HG02938 (cell line): ENCODE data around the gene MED29.
A peak's percentile ranks its signal among the peaks of the same experiment; 100 is the strongest.

Experiments used
- ATAC-seq: cut with Tn5 transposase; IDR thresholded peaks from one replicate; pipeline ENCODE4 v1.9.1; 2021; ENCODE audit warnings: mild to moderate bottlenecking, moderate library complexity; ENCODE audit not compliant: unreplicated experiment

The MED29 gene

GRCh38 chr19:39390751-39391437 is at the start of gene MED29, which contains the start of gene PAF1:
MED29 (plus strand) TSS chr19:39391378; CDS start chr19:39391423, 45 bp downstream.
PAF1 (minus strand) TSS chr19:39391106; CDS start chr19:39390864, 242 bp downstream.
- ATAC-seq: peak; percentile 93

GRCh38 chr19:39341719-39342604 is 49.2 kb upstream of the MED29 start, which contains the start of gene SAMD4B:
SAMD4B (plus strand) TSS chr19:39342421; CDS start chr19:39356894, 14,473 bp downstream.
- peak; percentile 85 for ATAC-seq

- ATAC-seq: no peak
These were observed 48.4 kb upstream of the MED29 start for GRCh38 chr19:39342647-39343305.

GRCh38 chr19:39345956-39346355 is 45.2 kb upstream of the MED29 start:
- ATAC-seq: no peak

GRCh38 chr19:39347332-39348164 is 43.6 kb upstream of the MED29 start:
- no peak for ATAC-seq

- ATAC-seq: no peak
These were observed 41.9 kb upstream of the MED29 start for GRCh38 chr19:39349326-39349725.

- ATAC-seq: no peak
These were observed 41.0 kb upstream of the MED29 start for GRCh38 chr19:39350156-39350555.

GRCh38 chr19:39351537-39352064 is 39.6 kb upstream of the MED29 start:
- peak; percentile 77 for ATAC-seq

- ATAC-seq: no peak
These were observed 38.6 kb upstream of the MED29 start for GRCh38 chr19:39352381-39353255.

GRCh38 chr19:39355253-39355652 is 35.9 kb upstream of the MED29 start:
- no peak for ATAC-seq

- no peak for ATAC-seq
These were observed 35.1 kb upstream of the MED29 start for GRCh38 chr19:39356073-39356472.

GRCh38 chr19:39356647-39357046 is 34.5 kb upstream of the MED29 start:
- ATAC-seq: no peak

GRCh38 chr19:39359026-39359425 is 32.2 kb upstream of the MED29 start:
- no peak for ATAC-seq

GRCh38 chr19:39360599-39360998 is 30.6 kb upstream of the MED29 start:
- ATAC-seq: no peak

GRCh38 chr19:39362682-39363657 is 28.2 kb upstream of the MED29 start:
- no peak for ATAC-seq

- no peak for ATAC-seq
These were observed 27.2 kb upstream of the MED29 start for GRCh38 chr19:39363901-39364457.

- ATAC-seq: no peak
These were observed 25.6 kb upstream of the MED29 start for GRCh38 chr19:39365531-39365930.

- no peak for ATAC-seq
These were observed 22.0 kb upstream of the MED29 start for GRCh38 chr19:39369200-39369599.
